Measurements from ENCODE around the gene DDX1.

- TF ChIP-seq CTCF (conservative IDR thresholded peaks at IDR 0.05 in 1 of 2, IDR thresholded peaks at IDR 0.05 in 1 of 2; ENCODE audit: low read depth in 1 of 2, low read length in 2 of 2) = no peak
- no peak for TF ChIP-seq EZH2 (IDR thresholded peaks at IDR 0.05; ENCODE audit: low read length, missing control alignments)
Measured at GRCh38 chr2:15563227-15564100, 28.2 kb upstream of the DDX1 start.
